K562 (cell line): ENCODE results near the gene SMIM12. TPM values are rescaled to one million over a fixed set of nuclear protein-coding genes. Genes with fewer than 3 reads are reported as not detected.

ENCODE experiments used
- BCOR ChIP-seq: fragments of 450-650 bp; IDR thresholded peaks from 2 replicates; pipeline ENCODE4 v1.6.1; 2016
- BRD9 ChIP-seq: fragments of 450-650 bp; IDR thresholded peaks from 2 replicates; pipeline ENCODE4 v1.6.1; 2018; ENCODE audit warnings: low read depth; ENCODE audit not compliant: partially characterized antibody
- CC2D1A ChIP-seq: fragments of 450-650 bp; IDR thresholded peaks from 2 replicates; pipeline ENCODE4 v1.6.1; 2017; ENCODE audit warnings: mild to moderate bottlenecking
- FOXK2 ChIP-seq, 2 experiments: fragments of 450-650 bp; IDR thresholded peaks in 1 of 2; conservative IDR thresholded peaks in 1 of 2; 2 replicates each; pipeline ENCODE4 v1.6.1; 2016; ENCODE audit warnings: low read depth in 2 of 2, mild to moderate bottlenecking in 1 of 2
- GATAD2A ChIP-seq: fragments of 450-650 bp; IDR thresholded peaks from 2 replicates; pipeline ENCODE4 v1.6.1; 2017
- GTF2E2 ChIP-seq: fragments of 200-800 bp; sonication (Bioruptor generic); IDR thresholded peaks from 2 replicates; pipeline ENCODE4 v1.6.1; 2016; ENCODE audit warnings: missing genetic modification characterization, missing compliant biosample characterization
- HDAC3 ChIP-seq: fragments of 450-650 bp; IDR thresholded peaks from 2 replicates; pipeline ENCODE4 v1.6.1; 2018; ENCODE audit warnings: borderline replicate concordance, mild to moderate bottlenecking, moderate library complexity; ENCODE audit not compliant: partially characterized antibody
- HOXB6 ChIP-seq: fragments of 250-450 bp; sonication (Bioruptor Pico); IDR thresholded peaks from 2 replicates; pipeline ENCODE4 v1.5.1; 2022; ENCODE audit warnings: mild to moderate bottlenecking, borderline replicate concordance
- IRF2 ChIP-seq: sonication (generic); formaldehyde crosslinking; IDR thresholded peaks from 2 replicates; pipeline ENCODE4 v1.8.1; 2022; ENCODE audit warnings: mild to moderate bottlenecking, missing genetic modification reagents
- MITF ChIP-seq: IDR thresholded peaks from 2 replicates; pipeline ENCODE4 v1.6.1; 2014; ENCODE audit warnings: antibody characterized with exemption
- MYC ChIP-seq, 2 experiments: fragments of 250-450 bp in 1 of 2; sonication (Bioruptor Pico) in 1 of 2; IDR thresholded peaks; 2 replicates each; pipeline versions ENCODE4 v1.5.1 to v1.6.1; 2012 to 2021; ENCODE audit warnings: low read depth in 2 of 2, borderline replicate concordance in 1 of 2, improper control_type of control experiment in 1 of 2, low read length in 1 of 2, mild to moderate bottlenecking in 1 of 2, moderate library complexity in 1 of 2
- NFE2L1 ChIP-seq: fragments of 450-650 bp; IDR thresholded peaks from 2 replicates; pipeline ENCODE4 v1.6.1; 2016; ENCODE audit warnings: missing genetic modification characterization, low read depth, mild to moderate bottlenecking, missing compliant biosample characterization, moderate library complexity, borderline replicate concordance
- PML ChIP-seq: IDR thresholded peaks from 2 replicates; pipeline ENCODE4 v1.6.1; 2012; ENCODE audit warnings: low read length, inconsistent platforms
- POLR2AphosphoS5 ChIP-seq: IDR thresholded peaks from 2 replicates; pipeline ENCODE4 v1.6.1; 2011; ENCODE audit warnings: mild to moderate bottlenecking, low read depth, low read length, moderate library complexity; ENCODE audit not compliant: control insufficient read depth, insufficient read depth
- TCF3 ChIP-seq: sonication (generic); formaldehyde crosslinking; IDR thresholded peaks from 2 replicates; pipeline ENCODE4 v1.4.0; 2020; ENCODE audit warnings: mild to moderate bottlenecking, missing genetic modification reagents
- TEAD4 ChIP-seq, 2 experiments: sonication (generic) in 1 of 2; formaldehyde crosslinking in 1 of 2; IDR thresholded peaks; 2 replicates each; pipeline versions ENCODE4 v1.6.1 to v1.8.0; 2012 to 2022; ENCODE audit warnings: borderline replicate concordance in 1 of 2, inconsistent platforms in 1 of 2, low read length in 1 of 2, mild to moderate bottlenecking in 1 of 2, missing genetic modification reagents in 1 of 2
- VEZF1 ChIP-seq: fragments of 200-800 bp; sonication (Bioruptor generic); IDR thresholded peaks from 2 replicates; pipeline ENCODE4 v1.6.1; 2017; ENCODE audit warnings: missing genetic modification characterization, missing compliant biosample characterization
- ZFP1 ChIP-seq: fragments of 450-650 bp; formaldehyde crosslinking; IDR thresholded peaks from 2 replicates; pipeline ENCODE4 v1.4.0; 2020; ENCODE audit warnings: mild to moderate bottlenecking, mixed read lengths
- ZNF24 ChIP-seq: fragments of 450-650 bp; IDR thresholded peaks from 2 replicates; pipeline ENCODE4 v1.6.1; 2016
- polyA plus RNA-seq, 8 experiments: library from polyadenylated mRNA; depleted of rRNA in 4 of 8; stranded (reverse) in 5 of 8; unstranded in 3 of 8; fragments of >200 nt; fragmentation: Nextera tagmentation in 2 of 8; fragmentation: Illumina TruSeq in 1 of 8; extraction: Ambion mirVana in 2 of 8; extraction: Trizol in 1 of 8; gene quantifications; 2 replicates each; pipeline versions ENCODE4 v1.2.1 to v1.2.3, GENCODE V29; 2011 to 2014; ENCODE audit warnings: inconsistent platforms in 1 of 8, missing spikeins in 1 of 8
- total RNA-seq, 7 experiments: library from RNA; depleted of rRNA in 6 of 7; stranded (reverse); fragments of >200 nt in 6 of 7; fragmentation: Illumina TruSeq in 2 of 7; extraction: Trizol in 2 of 7; gene quantifications; 2 replicates each; pipeline versions ENCODE4 v1.2.1 to v1.2.3, GENCODE V29; 2011 to 2021; ENCODE audit warnings: low replicate concordance in 1 of 7
- TF ChIP-seq, protein P1 (sequence below): fragments of 450-650 bp; IDR thresholded peaks from 2 replicates; pipeline ENCODE4 v1.6.1; 2016; ENCODE audit warnings: missing biosample characterization, missing genetic modification characterization
- TF ChIP-seq, protein P2 (sequence below): sonication (generic); formaldehyde crosslinking; IDR thresholded peaks from 2 replicates; pipeline ENCODE4 v1.4.0; 2020; ENCODE audit warnings: mild to moderate bottlenecking, missing genetic modification reagents

Gene SMIM12
- total and polyA plus RNA-seq, 9 of the 15 experiments (the other 6 are each of a cell fraction or from before 2014, with no cell fraction given), result 51.7 to 112 (median 63.9) TPM

DNA sequence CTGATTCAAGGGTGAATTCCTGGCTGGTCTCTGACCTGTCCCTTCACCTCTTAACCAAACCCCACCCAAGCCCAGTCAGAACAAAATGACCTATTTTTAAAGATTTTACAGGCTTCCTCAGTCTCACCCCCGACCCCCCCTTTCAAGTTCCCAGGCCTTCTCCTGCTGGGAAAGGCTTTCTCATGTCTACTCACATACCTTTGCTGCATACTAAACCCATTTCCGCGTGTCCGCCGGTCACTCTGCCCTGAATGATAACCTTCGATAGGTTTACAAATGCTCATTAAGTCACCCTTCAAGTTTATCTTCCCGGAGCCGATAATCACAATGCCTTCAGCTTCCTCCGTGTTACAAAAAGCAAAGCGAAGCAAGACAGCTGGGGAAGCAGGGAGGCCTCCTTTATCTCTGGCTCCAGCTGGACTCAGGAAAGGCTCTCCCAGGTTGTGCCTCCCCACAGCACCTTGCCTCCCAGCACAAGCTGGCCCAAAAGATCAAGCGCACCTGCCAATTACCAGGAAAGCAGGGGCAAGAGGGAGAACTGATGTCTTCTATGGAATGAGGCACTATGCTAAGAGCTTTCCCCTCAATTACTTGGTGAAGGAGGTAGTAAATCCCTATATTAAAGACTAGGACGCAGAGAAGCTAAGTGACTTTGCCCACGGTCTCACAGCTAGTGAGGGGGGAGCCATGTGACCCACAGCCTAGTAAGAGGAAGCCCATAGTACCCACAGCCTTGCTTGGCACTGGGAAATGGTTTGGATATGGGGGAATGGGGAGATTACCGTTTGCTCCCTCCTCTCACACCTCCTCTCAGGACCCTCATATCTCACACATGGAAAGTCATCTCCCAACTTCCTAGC lies 15.9 kb downstream of the SMIM12 start (continued):
- TF ChIP-seq, protein P1, sequence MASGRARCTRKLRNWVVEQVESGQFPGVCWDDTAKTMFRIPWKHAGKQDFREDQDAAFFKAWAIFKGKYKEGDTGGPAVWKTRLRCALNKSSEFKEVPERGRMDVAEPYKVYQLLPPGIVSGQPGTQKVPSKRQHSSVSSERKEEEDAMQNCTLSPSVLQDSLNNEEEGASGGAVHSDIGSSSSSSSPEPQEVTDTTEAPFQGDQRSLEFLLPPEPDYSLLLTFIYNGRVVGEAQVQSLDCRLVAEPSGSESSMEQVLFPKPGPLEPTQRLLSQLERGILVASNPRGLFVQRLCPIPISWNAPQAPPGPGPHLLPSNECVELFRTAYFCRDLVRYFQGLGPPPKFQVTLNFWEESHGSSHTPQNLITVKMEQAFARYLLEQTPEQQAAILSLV (tag), result no peak; the same call in 1 of the 2 replicates
- TF ChIP-seq BRD9, result peak; percentile 45
- peak; percentile 93 for TF ChIP-seq HDAC3
- TF ChIP-seq MYC (IDR thresholded peaks at IDR 0.05; ENCODE audit: low read depth, low read length), result peak; percentile 63; the same call in 1 of the 2 replicates
- no peak for TF ChIP-seq MYC (CRISPR knock-in tag; IDR thresholded peaks at IDR 0.05; ENCODE audit: borderline replicate concordance, low read depth)
- TF ChIP-seq CC2D1A, result peak; percentile 94; the same call in 1 of the 2 replicates
- TF ChIP-seq TCF3 (CRISPR knock-in tag), result peak; percentile 100
- TF ChIP-seq BCOR, result peak; percentile 92
- TF ChIP-seq GATAD2A, result peak; percentile 92
- TF ChIP-seq NFE2L1 (tag), result no peak
- TF ChIP-seq MITF, result no peak
- TF ChIP-seq PML, result peak; percentile 96
- peak; percentile 99 for TF ChIP-seq TEAD4 (IDR thresholded peaks at IDR 0.05; ENCODE audit: low read length)
- no peak for TF ChIP-seq TEAD4 (CRISPR knock-in tag; IDR thresholded peaks at IDR 0.05; ENCODE audit: borderline replicate concordance)
- TF ChIP-seq VEZF1, result peak; percentile 75
- peak; percentile 10; the same call in 1 of the 2 replicates for TF ChIP-seq ZNF24
- peak; percentile 97 for TF ChIP-seq POLR2AphosphoS5
- 0 out of 2 replicates have a peak, but pooled peaks have one; percentile 33 for TF ChIP-seq GTF2E2 (tag)
- TF ChIP-seq, protein P2, sequence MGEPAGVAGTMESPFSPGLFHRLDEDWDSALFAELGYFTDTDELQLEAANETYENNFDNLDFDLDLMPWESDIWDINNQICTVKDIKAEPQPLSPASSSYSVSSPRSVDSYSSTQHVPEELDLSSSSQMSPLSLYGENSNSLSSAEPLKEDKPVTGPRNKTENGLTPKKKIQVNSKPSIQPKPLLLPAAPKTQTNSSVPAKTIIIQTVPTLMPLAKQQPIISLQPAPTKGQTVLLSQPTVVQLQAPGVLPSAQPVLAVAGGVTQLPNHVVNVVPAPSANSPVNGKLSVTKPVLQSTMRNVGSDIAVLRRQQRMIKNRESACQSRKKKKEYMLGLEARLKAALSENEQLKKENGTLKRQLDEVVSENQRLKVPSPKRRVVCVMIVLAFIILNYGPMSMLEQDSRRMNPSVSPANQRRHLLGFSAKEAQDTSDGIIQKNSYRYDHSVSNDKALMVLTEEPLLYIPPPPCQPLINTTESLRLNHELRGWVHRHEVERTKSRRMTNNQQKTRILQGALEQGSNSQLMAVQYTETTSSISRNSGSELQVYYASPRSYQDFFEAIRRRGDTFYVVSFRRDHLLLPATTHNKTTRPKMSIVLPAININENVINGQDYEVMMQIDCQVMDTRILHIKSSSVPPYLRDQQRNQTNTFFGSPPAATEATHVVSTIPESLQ (CRISPR knock-in tag), result 0 out of 2 replicates have a peak, but pooled peaks have one; percentile 18
- no peak for TF ChIP-seq ZFP1
- TF ChIP-seq HOXB6 (CRISPR knock-in tag), result no peak
- TF ChIP-seq FOXK2 (conservative IDR thresholded peaks at IDR 0.05 in 1 of 2, IDR thresholded peaks at IDR 0.05 in 1 of 2; ENCODE audit: low read depth in 2 of 2), result peak; percentile 52 to 65
- TF ChIP-seq IRF2 (CRISPR knock-in tag), result no peak
